Lower leg skin (tissue), 4 donors: ENCODE results near the gene SPAG9. TPM values are rescaled to one million over a fixed set of nuclear protein-coding genes. Genes with fewer than 3 reads are reported as not detected.

Source experiments
- DNase-seq, 2 donors: peaks; one replicate each; pipeline ENCODE4 v3.0.0-alpha.2; 2019; ENCODE audit warnings: low spot score in 2 of 2
- H3K4me3 ChIP-seq: fragments of 200-600 bp; sonication (generic); 2 replicates; pipeline ENCODE4 v1.5.1; 2017; ENCODE audit warnings: mild to moderate bottlenecking, low read depth; ENCODE audit not compliant: poor library complexity, severe bottlenecking
- POLR2A ChIP-seq, 2 donors: fragments of 450-650 bp; IDR thresholded peaks; one replicate each; pipeline ENCODE4 v1.6.1; 2016 to 2017; ENCODE audit warnings: antibody characterized with exemption in 2 of 2, mild to moderate bottlenecking in 1 of 2, moderate library complexity in 1 of 2
- WGBS, 2 donors: methylation state at CpG; one replicate each; pipeline ENCODE4 v1.1.5; 2018; 5-methylcytosine and 5-hydroxymethylcytosine counted together
- intact Hi-C: fragments of 100-400 bp; cut with DNase I; formaldehyde crosslinking; loops from one replicate; pipeline ENCODE4 v1.15.0; 2023; ENCODE audit warnings: low total_unique reads
- total RNA-seq, 4 donors: library from RNA; depleted of rRNA; stranded (reverse); fragments of >200 nt; gene quantifications; one replicate each; pipeline ENCODE4 v1.1.0, GENCODE V29; 2016
- TF ChIP-seq, protein P1 (sequence below), 3 donors: fragments of 450-650 bp; IDR thresholded peaks; one replicate each; pipeline ENCODE4 v1.5.1; 2016; ENCODE audit warnings: antibody characterized with exemption in 3 of 3, mild to moderate bottlenecking in 3 of 3, moderate library complexity in 2 of 3

Gene SPAG9
- total RNA-seq, 4 donors from 2014 or later: 63.7 to 106 (median 69.3) TPM

DNA sequence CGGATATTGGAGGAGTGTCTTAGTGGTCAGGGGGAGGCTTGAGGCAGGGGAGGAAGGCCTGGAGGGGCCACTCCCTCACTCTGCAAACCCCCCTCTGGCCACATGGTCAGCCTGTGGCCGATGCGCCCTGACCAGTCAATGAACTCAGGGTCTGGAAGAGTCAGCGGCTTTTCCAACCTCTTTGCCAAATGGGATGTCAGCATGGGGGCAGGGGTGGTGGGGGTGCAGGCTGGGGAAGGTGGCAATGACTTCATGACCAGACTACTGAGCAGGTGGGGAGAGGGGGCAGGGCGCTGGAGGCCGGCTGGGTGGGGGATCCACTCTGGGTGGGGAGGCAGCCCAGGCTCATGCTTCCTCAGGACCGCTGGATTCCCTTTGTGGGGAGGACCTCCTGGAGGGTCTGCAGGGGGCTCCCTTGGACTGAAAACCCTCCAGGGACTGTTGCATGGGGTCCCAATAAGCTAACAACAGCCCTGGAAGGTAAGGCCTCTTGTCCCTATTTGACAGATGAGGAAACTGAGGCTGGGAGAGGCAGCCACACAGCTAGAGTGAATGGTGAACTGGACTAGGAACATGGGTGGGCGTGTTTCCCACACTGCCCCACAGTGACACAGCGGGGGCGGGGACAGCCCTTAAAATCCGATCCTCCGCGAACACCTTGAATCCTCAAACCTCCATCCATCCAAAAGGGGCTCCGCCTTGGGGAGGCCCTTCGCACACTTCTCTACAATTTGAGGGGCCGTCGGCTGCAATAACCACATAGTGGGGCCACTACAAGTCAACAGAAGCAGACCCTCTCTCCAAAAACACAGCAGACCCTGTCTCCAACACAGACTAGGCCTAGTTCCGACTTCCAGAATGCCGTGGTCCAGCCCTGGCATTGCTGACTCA, 173.5 kb downstream of the SPAG9 start:
- 92 to 93% methylated on average over 18 to 19 of the region's 19 CpGs for WGBS, 2 donors
- no peak overlapping the region for H3K4me3 ChIP-seq
- DNase-seq: peak in 1 of 2 donors; percentile 85
- no peak for TF ChIP-seq POLR2A (IDR thresholded peaks at IDR 0.05)
- TF ChIP-seq, protein P1, sequence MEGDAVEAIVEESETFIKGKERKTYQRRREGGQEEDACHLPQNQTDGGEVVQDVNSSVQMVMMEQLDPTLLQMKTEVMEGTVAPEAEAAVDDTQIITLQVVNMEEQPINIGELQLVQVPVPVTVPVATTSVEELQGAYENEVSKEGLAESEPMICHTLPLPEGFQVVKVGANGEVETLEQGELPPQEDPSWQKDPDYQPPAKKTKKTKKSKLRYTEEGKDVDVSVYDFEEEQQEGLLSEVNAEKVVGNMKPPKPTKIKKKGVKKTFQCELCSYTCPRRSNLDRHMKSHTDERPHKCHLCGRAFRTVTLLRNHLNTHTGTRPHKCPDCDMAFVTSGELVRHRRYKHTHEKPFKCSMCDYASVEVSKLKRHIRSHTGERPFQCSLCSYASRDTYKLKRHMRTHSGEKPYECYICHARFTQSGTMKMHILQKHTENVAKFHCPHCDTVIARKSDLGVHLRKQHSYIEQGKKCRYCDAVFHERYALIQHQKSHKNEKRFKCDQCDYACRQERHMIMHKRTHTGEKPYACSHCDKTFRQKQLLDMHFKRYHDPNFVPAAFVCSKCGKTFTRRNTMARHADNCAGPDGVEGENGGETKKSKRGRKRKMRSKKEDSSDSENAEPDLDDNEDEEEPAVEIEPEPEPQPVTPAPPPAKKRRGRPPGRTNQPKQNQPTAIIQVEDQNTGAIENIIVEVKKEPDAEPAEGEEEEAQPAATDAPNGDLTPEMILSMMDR (IDR thresholded peaks at IDR 0.05): no peak
- intact Hi-C loops: no loop called here

DNA sequence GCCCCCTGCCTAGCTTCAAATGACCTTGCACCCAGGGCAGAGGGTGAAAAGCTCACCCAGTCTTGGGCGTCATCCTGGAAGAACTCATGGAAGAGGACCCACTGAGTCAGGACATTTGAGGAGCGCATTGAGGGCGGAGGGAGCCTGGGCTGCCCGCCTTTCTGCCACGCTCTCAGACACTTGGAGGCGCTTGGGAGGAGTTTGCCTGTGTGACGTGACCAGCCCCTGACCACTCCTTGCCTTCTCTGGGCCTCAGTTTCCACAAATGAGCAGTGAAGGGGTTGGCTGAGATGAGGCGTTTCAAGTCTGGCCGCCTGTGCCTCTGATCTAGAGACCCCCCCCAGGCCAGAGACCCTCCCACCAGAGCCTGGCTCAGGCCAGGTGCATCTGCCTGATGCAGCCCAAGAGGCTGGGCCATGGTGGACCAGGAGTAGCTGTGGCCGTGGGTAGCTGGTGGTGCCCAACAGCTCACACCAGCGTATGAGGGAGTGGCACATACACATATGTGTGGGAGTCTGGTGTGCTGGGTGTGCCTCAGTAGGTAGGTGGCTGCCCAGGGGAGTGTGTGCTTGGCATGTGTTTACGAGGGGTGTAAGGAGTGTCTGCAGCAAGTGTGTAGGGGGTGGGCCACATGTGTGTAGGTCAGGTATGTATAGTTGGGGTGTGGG, 174.3 kb downstream of the SPAG9 start:
- TF ChIP-seq, protein P1 (IDR thresholded peaks at IDR 0.05): no peak
- TF ChIP-seq POLR2A (IDR thresholded peaks at IDR 0.05): no peak
- 89 to 91% methylated on average over 10 to 12 of the region's 12 CpGs for WGBS, 2 donors
- no peak overlapping the region for H3K4me3 ChIP-seq
- DNase-seq: peak in 1 of 2 donors; percentile 85
- intact Hi-C loops: no loop called here

DNA sequence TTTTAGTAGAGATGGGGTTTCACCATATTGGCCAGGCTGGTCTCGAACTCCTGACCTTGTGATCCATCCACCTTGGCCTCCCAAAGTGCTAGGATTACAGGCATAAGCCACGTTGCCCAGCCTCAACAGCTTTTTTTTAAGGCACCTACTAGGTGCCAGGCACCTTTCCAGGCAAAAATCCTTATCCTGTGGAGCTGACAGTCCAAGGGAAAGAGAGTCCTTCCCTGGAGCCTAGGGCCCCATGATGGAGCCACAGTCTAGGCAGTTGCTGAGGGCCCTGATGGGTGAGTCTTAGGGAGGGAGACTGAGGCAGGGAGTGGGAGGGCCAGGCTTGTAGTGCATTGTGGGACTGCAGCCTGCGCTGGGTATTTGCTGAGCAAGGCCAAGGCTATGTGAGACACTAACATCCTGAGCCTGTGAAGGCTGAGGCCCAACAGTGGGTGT, 174.9 kb downstream of the SPAG9 start:
- DNase-seq: no peak
- TF ChIP-seq, protein P1 (IDR thresholded peaks at IDR 0.05): no peak
- TF ChIP-seq POLR2A (IDR thresholded peaks at IDR 0.05): no peak
- no peak overlapping the region for H3K4me3 ChIP-seq
- intact Hi-C loops: no loop called here
- 75 to 97% methylated on average over 3 of the region's 3 CpGs for WGBS, 2 donors

DNA sequence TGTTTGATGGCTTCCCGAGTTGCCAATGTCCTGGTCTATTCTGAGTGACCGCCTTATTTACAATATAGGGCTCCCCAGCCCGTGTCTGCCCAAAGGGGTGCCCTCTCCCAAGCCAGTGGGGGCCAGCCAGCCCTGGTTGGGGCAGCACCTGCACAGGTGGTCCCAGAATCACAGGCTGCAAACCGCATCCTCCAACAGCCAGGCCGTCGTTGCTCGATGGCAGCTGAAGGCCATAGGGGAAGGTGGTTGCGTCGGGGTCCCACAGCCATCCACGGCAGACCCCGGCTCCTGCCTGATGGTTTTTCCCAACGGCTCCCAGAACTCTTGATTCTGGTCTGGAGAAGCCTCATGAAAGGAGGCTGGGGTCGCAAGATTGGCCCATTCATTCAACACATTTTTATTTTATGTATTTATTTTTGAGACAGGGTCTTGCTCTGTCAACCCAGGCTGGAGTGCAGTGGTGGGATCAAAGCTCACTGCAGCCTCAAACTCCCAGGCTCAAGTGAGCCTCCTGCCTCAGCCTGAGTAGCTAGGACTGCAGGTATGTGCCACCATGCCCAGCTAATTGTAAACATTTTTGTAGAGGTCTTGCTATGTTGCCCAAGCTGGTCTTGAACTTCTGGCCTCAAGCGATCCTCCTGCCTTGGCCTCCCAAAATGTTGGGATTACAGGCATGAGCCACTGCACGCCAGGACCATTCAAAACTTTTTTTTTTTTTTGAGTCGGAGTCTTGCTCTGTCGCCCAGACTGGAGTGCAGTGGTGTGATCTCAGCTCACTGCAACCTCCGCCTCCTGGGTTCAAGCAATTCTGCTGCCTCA, 175.6 kb downstream of the SPAG9 start:
- WGBS, 2 donors: 77 to 82% methylated on average over 14 to 17 of the region's 18 CpGs
- peak in 1 of 2 donors; percentile 83 for DNase-seq
- TF ChIP-seq, protein P1 (IDR thresholded peaks at IDR 0.05): no peak
- no peak for TF ChIP-seq POLR2A (IDR thresholded peaks at IDR 0.05)
- H3K4me3 ChIP-seq: no peak overlapping the region
- intact Hi-C loops: no loop called here

DNA sequence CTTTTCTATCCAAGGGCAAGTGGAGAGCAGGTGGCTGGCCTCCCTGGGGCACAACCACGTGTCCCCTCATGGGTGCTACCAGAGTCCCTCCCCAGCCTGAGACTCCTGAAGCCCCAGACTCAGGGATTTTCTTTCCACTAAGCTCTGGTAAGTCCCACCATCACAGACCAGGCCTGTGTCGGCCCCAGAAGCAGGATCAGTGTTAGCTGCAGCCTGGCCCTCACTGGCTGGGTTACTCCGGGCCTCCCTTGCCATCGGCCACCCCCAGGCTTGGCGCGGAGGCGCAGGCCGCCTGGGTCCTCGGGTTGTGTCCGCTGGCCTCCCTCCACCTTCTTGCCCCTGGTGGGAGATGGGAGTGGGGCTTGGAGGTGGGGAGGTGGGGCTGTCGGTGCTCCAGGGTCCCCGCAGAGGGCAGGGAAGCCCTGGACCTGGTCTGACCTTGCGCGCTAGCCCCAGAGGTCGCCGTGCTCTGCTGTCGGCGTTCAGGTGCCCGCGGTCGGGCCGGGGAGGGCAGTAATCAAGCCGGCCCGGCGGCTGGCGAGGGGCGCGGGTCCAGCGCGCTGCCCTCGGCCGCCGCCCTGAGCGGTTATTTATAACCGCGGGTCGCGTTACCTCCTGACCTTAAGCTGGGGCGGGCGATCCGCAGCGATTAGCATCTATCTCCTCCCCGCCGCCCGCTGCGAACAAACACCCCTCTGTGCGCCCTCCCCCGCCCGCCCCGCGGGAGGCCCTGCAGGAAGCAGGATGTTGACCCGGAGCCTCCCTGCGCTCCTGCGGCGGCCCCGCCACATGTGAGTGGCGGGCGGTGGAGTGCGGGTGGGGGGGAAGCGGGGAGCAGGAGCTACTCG, 176.4 kb downstream of the SPAG9 start:
- 11 to 16% methylated on average over 30 to 58 of the region's 61 CpGs for WGBS, 2 donors
- H3K4me3 ChIP-seq: peak overlapping the region; percentile 5
- peak in 1 of 2 donors; percentile 95 for DNase-seq
- intact Hi-C loops: no loop called here
- TF ChIP-seq, protein P1 (IDR thresholded peaks at IDR 0.05): peak in 1 of 3 donors; percentile 63
- TF ChIP-seq POLR2A (IDR thresholded peaks at IDR 0.05): no peak
